Breast epithelium (tissue), 3 donors: Measurements from ENCODE around the gene ZNF587.

Source experiments
- CTCF ChIP-seq, 3 donors: fragments of 450-650 bp; IDR thresholded peaks; one replicate each; pipeline ENCODE4 v1.5.1; 2016 to 2017; ENCODE audit warnings: antibody characterized with exemption in 3 of 3, mild to moderate bottlenecking in 3 of 3, moderate library complexity in 3 of 3
- POLR2A ChIP-seq: fragments of 450-650 bp; IDR thresholded peaks from one replicate; pipeline ENCODE4 v1.6.1; 2016; ENCODE audit warnings: antibody characterized with exemption, mild to moderate bottlenecking, moderate library complexity
- POLR2AphosphoS5 ChIP-seq, 3 donors: sonication (generic); formaldehyde crosslinking; IDR thresholded peaks; one replicate each; pipeline ENCODE4 v1.6.1; 2017; ENCODE audit warnings: antibody characterized with exemption in 3 of 3

GRCh38 chr19:57817976-57818375, 31.7 kb upstream of the ZNF587 start:
- no peak for TF ChIP-seq POLR2A
- TF ChIP-seq CTCF (IDR thresholded peaks at IDR 0.05), result no peak
- no peak for TF ChIP-seq POLR2AphosphoS5 (IDR thresholded peaks at IDR 0.05)
